HepG2 (cell line): ENCODE results near the gene ACTL7B. TPM values are rescaled to one million over a fixed set of nuclear protein-coding genes. Genes with fewer than 3 reads are reported as not detected.

ENCODE experiments used
- E2F2 ChIP-seq: sonication (generic); formaldehyde crosslinking; IDR thresholded peaks from 2 replicates; pipeline ENCODE4 v1.4.0; 2020; ENCODE audit warnings: missing genetic modification reagents, borderline replicate concordance
- ELF4 ChIP-seq: sonication (generic); formaldehyde crosslinking; IDR thresholded peaks from 2 replicates; pipeline ENCODE4 v1.5.0; 2020; ENCODE audit warnings: missing genetic modification reagents, mild to moderate bottlenecking, moderate library complexity, borderline replicate concordance
- FOXA1 ChIP-seq, 2 experiments: fragments of 450-650 bp in 1 of 2; sonication (generic) in 1 of 2; formaldehyde crosslinking in 1 of 2; IDR thresholded peaks; 2 replicates each; pipeline versions ENCODE4 v1.4.0 to v1.6.1; 2016 to 2020; ENCODE audit warnings: missing genetic modification reagents in 1 of 2
- GATAD1 ChIP-seq: IDR thresholded peaks from 2 replicates; pipeline ENCODE4 v1.6.1; 2016; ENCODE audit warnings: missing genetic modification reagents, missing compliant biosample characterization
- KMT2A ChIP-seq: sonication (generic); formaldehyde crosslinking; IDR thresholded peaks from 2 replicates; pipeline ENCODE4 v1.4.0; 2020; ENCODE audit warnings: missing genetic modification reagents
- MED13 ChIP-seq: sonication (generic); formaldehyde crosslinking; IDR thresholded peaks from 2 replicates; pipeline ENCODE4 v1.5.0; 2020; ENCODE audit warnings: missing genetic modification reagents
- PITX1 ChIP-seq: sonication (generic); formaldehyde crosslinking; IDR thresholded peaks from 2 replicates; pipeline ENCODE4 v1.5.1; 2020; ENCODE audit warnings: mild to moderate bottlenecking, missing genetic modification reagents
- RFX3 ChIP-seq: IDR thresholded peaks from 2 replicates; pipeline ENCODE4 v1.6.1; 2016; ENCODE audit warnings: missing biosample characterization, missing genetic modification reagents
- SP4 ChIP-seq: sonication (generic); formaldehyde crosslinking; IDR thresholded peaks from 2 replicates; pipeline ENCODE4 v1.8.1; 2023; ENCODE audit warnings: mild to moderate bottlenecking, missing genetic modification reagents
- TSC22D2 ChIP-seq: sonication (generic); formaldehyde crosslinking; IDR thresholded peaks from 2 replicates; pipeline ENCODE4 v1.5.1; 2020; ENCODE audit warnings: missing genetic modification reagents, mild to moderate bottlenecking, borderline replicate concordance
- ZBTB38 ChIP-seq: sonication (generic); formaldehyde crosslinking; IDR thresholded peaks from 2 replicates; pipeline ENCODE4 v1.5.1; 2020; ENCODE audit warnings: mild to moderate bottlenecking, missing genetic modification reagents
- ZBTB7B ChIP-seq: sonication (generic); formaldehyde crosslinking; IDR thresholded peaks from 2 replicates; pipeline ENCODE4 v1.4.0; 2020; ENCODE audit warnings: missing genetic modification reagents
- ZNF121 ChIP-seq: sonication (generic); formaldehyde crosslinking; IDR thresholded peaks from 2 replicates; pipeline ENCODE4 v1.5.0; 2020; ENCODE audit warnings: mild to moderate bottlenecking, missing genetic modification reagents
- ZNF441 ChIP-seq: sonication (generic); formaldehyde crosslinking; IDR thresholded peaks from 2 replicates; pipeline ENCODE4 v1.7.0; 2021; ENCODE audit warnings: missing genetic modification reagents, borderline replicate concordance
- ZNF629 ChIP-seq: sonication (generic); formaldehyde crosslinking; conservative IDR thresholded peaks from 2 replicates; pipeline ENCODE4 v1.5.0; 2020; ENCODE audit warnings: missing genetic modification reagents
- ZNF768 ChIP-seq: sonication (generic); formaldehyde crosslinking; IDR thresholded peaks from 2 replicates; pipeline ENCODE4 v1.4.0; 2020; ENCODE audit warnings: missing genetic modification reagents
- ZNF816 ChIP-seq: sonication (generic); formaldehyde crosslinking; IDR thresholded peaks from 2 replicates; pipeline ENCODE4 v1.8.0; 2022; ENCODE audit warnings: missing genetic modification reagents, mild to moderate bottlenecking, borderline replicate concordance
- ZNF83 ChIP-seq: sonication (generic); formaldehyde crosslinking; IDR thresholded peaks from 2 replicates; pipeline ENCODE4 v1.4.0; 2020; ENCODE audit warnings: missing genetic modification reagents, mild to moderate bottlenecking, borderline replicate concordance
- ZNF883 ChIP-seq: sonication (generic); formaldehyde crosslinking; IDR thresholded peaks from 2 replicates; pipeline ENCODE4 v1.5.1; 2020; ENCODE audit warnings: mild to moderate bottlenecking, missing genetic modification reagents; ENCODE audit errors: not compliant biosample characterization
- polyA plus RNA-seq, 8 experiments: library from polyadenylated mRNA; depleted of rRNA in 3 of 8; stranded (reverse) in 7 of 8; unstranded in 1 of 8; fragments of >200 nt; fragmentation: Illumina TruSeq in 4 of 8; extraction: Trizol in 4 of 8; gene quantifications; 2 replicates each; pipeline versions ENCODE4 v1.2.1 to v1.2.3, GENCODE V29; 2011 to 2016; ENCODE audit warnings: low read depth in 4 of 8, missing spikeins in 1 of 8, mixed read lengths in 1 of 8; ENCODE audit not compliant: insufficient read depth in 1 of 8
- total RNA-seq, 5 experiments: library from RNA; depleted of rRNA; stranded (reverse); fragments of >200 nt; fragmentation: Illumina TruSeq; extraction: Trizol; gene quantifications; 2 replicates each; pipeline ENCODE4 v1.2.3, GENCODE V29; 2016; ENCODE audit warnings: low read depth in 1 of 5
- TF ChIP-seq, protein P1 (sequence below): sonication (generic); formaldehyde crosslinking; IDR thresholded peaks from 2 replicates; pipeline ENCODE4 v1.4.0; 2020; ENCODE audit warnings: missing genetic modification reagents
- TF ChIP-seq, protein P2 (sequence below): sonication (generic); formaldehyde crosslinking; IDR thresholded peaks from 2 replicates; pipeline ENCODE4 v1.5.1; 2020; ENCODE audit warnings: missing genetic modification reagents, mild to moderate bottlenecking, borderline replicate concordance
- TF ChIP-seq, protein P3 (sequence below): IDR thresholded peaks from 2 replicates; pipeline ENCODE4 v1.6.1; 2012; ENCODE audit warnings: inconsistent platforms

The ACTL7B gene
- total and polyA plus RNA-seq, 2 of the 13 experiments (the other 11 are each of a cell fraction or from before 2014, with no cell fraction given): 0.07 to 0.11 TPM

GRCh38 chr9:108884701-108885100, 28.9 kb upstream of the ACTL7B start (continued):
- TF ChIP-seq ZNF629 (CRISPR knock-in tag) (no peak), RFX3 (no peak), MED13 (peak; percentile 67; the same call in 1 of the 2 replicates), FOXA1 (IDR thresholded peaks at IDR 0.05) (no peak), FOXA1 (CRISPR knock-in tag; IDR thresholded peaks at IDR 0.05) (no peak), GATAD1 (CRISPR knock-in tag) (no peak), ZNF768 (CRISPR knock-in tag) (no peak), TSC22D2 (CRISPR knock-in tag) (no peak), ZBTB7B (CRISPR knock-in tag) (no peak), ZNF121 (peak; percentile 21; the same call in 1 of the 2 replicates), ZNF816 (CRISPR knock-in tag) (no peak), ZNF883 (CRISPR knock-in tag) (no peak), ZNF83 (CRISPR knock-in tag) (no peak), KMT2A (CRISPR knock-in tag) (peak; percentile 30; the same call in 1 of the 2 replicates), ZBTB38 (CRISPR knock-in tag) (no peak), ELF4 (CRISPR knock-in tag) (no peak), PITX1 (CRISPR knock-in tag) (no peak), ZNF441 (CRISPR knock-in tag) (no peak), E2F2 (CRISPR knock-in tag) (no peak), SP4 (no peak)
- TF ChIP-seq, protein P1, sequence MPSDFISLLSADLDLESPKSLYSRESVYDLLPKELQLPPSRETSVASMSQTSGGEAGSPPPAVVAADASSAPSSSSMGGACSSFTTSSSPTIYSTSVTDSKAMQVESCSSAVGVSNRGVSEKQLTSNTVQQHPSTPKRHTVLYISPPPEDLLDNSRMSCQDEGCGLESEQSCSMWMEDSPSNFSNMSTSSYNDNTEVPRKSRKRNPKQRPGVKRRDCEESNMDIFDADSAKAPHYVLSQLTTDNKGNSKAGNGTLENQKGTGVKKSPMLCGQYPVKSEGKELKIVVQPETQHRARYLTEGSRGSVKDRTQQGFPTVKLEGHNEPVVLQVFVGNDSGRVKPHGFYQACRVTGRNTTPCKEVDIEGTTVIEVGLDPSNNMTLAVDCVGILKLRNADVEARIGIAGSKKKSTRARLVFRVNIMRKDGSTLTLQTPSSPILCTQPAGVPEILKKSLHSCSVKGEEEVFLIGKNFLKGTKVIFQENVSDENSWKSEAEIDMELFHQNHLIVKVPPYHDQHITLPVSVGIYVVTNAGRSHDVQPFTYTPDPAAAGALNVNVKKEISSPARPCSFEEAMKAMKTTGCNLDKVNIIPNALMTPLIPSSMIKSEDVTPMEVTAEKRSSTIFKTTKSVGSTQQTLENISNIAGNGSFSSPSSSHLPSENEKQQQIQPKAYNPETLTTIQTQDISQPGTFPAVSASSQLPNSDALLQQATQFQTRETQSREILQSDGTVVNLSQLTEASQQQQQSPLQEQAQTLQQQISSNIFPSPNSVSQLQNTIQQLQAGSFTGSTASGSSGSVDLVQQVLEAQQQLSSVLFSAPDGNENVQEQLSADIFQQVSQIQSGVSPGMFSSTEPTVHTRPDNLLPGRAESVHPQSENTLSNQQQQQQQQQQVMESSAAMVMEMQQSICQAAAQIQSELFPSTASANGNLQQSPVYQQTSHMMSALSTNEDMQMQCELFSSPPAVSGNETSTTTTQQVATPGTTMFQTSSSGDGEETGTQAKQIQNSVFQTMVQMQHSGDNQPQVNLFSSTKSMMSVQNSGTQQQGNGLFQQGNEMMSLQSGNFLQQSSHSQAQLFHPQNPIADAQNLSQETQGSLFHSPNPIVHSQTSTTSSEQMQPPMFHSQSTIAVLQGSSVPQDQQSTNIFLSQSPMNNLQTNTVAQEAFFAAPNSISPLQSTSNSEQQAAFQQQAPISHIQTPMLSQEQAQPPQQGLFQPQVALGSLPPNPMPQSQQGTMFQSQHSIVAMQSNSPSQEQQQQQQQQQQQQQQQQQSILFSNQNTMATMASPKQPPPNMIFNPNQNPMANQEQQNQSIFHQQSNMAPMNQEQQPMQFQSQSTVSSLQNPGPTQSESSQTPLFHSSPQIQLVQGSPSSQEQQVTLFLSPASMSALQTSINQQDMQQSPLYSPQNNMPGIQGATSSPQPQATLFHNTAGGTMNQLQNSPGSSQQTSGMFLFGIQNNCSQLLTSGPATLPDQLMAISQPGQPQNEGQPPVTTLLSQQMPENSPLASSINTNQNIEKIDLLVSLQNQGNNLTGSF (CRISPR knock-in tag): no peak
- TF ChIP-seq, protein P2, sequence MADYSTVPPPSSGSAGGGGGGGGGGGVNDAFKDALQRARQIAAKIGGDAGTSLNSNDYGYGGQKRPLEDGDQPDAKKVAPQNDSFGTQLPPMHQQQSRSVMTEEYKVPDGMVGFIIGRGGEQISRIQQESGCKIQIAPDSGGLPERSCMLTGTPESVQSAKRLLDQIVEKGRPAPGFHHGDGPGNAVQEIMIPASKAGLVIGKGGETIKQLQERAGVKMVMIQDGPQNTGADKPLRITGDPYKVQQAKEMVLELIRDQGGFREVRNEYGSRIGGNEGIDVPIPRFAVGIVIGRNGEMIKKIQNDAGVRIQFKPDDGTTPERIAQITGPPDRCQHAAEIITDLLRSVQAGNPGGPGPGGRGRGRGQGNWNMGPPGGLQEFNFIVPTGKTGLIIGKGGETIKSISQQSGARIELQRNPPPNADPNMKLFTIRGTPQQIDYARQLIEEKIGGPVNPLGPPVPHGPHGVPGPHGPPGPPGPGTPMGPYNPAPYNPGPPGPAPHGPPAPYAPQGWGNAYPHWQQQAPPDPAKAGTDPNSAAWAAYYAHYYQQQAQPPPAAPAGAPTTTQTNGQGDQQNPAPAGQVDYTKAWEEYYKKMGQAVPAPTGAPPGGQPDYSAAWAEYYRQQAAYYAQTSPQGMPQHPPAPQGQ (CRISPR knock-in tag): no peak
- TF ChIP-seq, protein P3, sequence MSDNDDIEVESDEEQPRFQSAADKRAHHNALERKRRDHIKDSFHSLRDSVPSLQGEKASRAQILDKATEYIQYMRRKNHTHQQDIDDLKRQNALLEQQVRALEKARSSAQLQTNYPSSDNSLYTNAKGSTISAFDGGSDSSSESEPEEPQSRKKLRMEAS: peak; percentile 56
